Measurements from ENCODE around the gene SMTNL1.
"Not testable (repeated sequence)": the region's sequence is repeated elsewhere in the genome, so short reads cannot be mapped to it uniquely, and the experiment has no call there.

Gene SMTNL1

GRCh38 chr11:57508341-57509170 lies 28.8 kb upstream of the SMTNL1 start:
- DNase-seq (ENCODE audit: low read depth) = no peak

- no peak for DNase-seq (ENCODE audit: low read depth)
Measured at GRCh38 chr11:57511741-57512430, 25.5 kb upstream of the SMTNL1 start.

GRCh38 chr11:57512646-57513451 lies 24.5 kb upstream of the SMTNL1 start:
- no peak for DNase-seq (ENCODE audit: low read depth)

GRCh38 chr11:57513452-57513795 lies 24.0 kb upstream of the SMTNL1 start:
- no peak for DNase-seq (ENCODE audit: low read depth)

GRCh38 chr11:57513911-57514537 lies 23.4 kb upstream of the SMTNL1 start:
- DNase-seq (ENCODE audit: low read depth) = no peak

GRCh38 chr11:57514538-57515331 lies 22.7 kb upstream of the SMTNL1 start:
- no peak for DNase-seq (ENCODE audit: low read depth)

GRCh38 chr11:57515332-57516060 lies 21.9 kb upstream of the SMTNL1 start, which contains the start of gene SLC43A1:
TSS of gene SLC43A1 (minus strand) at chr11:57515702. CDS start at chr11:57514111, 1,591 bp downstream.
- DNase-seq (ENCODE audit: low read depth) = no peak

GRCh38 chr11:57516061-57516443 lies 21.3 kb upstream of the SMTNL1 start:
- no peak for DNase-seq (ENCODE audit: low read depth)

GRCh38 chr11:57521116-57521515 lies 16.3 kb upstream of the SMTNL1 start:
- no peak for DNase-seq (ENCODE audit: low read depth)

- DNase-seq (ENCODE audit: low read depth) = no peak
Measured at GRCh38 chr11:57523419-57523818, 14.0 kb upstream of the SMTNL1 start.

GRCh38 chr11:57527056-57527631 lies 10.3 kb upstream of the SMTNL1 start:
- no peak for DNase-seq (ENCODE audit: low read depth)

- DNase-seq (ENCODE audit: low read depth) = no peak
Measured at GRCh38 chr11:57529012-57529411, 8.4 kb upstream of the SMTNL1 start.

GRCh38 chr11:57530215-57530595 lies 7.2 kb upstream of the SMTNL1 start:
- no peak for DNase-seq (ENCODE audit: low read depth)

GRCh38 chr11:57530596-57531507 lies 6.5 kb upstream of the SMTNL1 start, which contains the start of gene TIMM10:
TSS of gene TIMM10 (minus strand) at chr11:57530754. CDS start at chr11:57530189, 565 bp downstream.
- peak; percentile 83 for DNase-seq (ENCODE audit: low read depth)

- not testable (repeated sequence) for DNase-seq (ENCODE audit: low read depth)
Measured at GRCh38 chr11:57534449-57534848, 2.9 kb upstream of the SMTNL1 start.

- no peak for DNase-seq (ENCODE audit: low read depth)
Measured at GRCh38 chr11:57539342-57539741, 1.9 kb downstream of the SMTNL1 start.

- no peak for DNase-seq (ENCODE audit: low read depth)
Measured at GRCh38 chr11:57541169-57541568, 3.8 kb downstream of the SMTNL1 start.

- no peak for DNase-seq (ENCODE audit: low read depth)
Measured at GRCh38 chr11:57542582-57542981, 5.2 kb downstream of the SMTNL1 start.

- DNase-seq (ENCODE audit: low read depth) = no peak
Measured at GRCh38 chr11:57543593-57543992, 6.2 kb downstream of the SMTNL1 start.

Measured in non-pigmented ciliary epithelial cell (primary cell).